Measurements from ENCODE around the gene NR2F6.

Gene NR2F6

DNA sequence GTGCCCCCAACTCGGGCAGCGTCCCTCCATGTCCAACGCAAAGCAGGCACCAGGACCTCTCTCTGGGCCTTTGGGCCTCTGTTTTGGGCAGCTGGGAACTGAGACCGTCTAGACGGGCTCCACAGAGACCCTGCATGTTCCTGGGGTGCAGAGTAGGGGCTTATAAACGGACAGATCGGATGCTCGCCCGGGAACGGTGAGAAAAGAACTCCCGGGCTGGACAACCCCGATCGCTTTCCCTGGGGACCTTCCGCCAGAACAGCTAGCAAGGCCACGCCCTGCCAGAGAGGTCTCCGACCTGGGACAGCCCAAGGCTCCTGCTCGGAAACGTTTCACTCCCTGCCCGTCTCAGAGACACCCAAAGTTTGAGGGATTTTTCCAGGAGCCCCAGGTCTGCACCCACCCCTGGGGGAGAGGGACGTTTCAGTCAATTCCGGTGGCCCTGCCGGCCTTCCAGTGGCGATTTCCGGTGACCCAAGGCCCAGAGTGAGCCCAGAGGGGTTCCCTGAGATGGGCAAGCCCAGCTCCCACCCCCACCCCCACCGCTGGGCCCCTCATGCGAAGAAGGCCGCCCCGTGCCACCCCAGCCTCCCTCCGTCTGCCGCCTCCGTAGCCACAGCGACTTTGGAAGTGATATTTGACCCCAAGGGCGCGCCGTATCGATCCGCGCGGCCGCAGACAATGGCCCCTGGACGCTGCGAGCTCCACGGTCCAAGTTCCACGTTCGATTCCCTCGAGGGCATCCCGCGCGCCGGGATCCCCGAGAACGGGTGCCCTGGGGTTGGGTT, 1.7 kb downstream of the NR2F6 start (continued):
- peak; percentile 47; the same call in 1 of the 2 replicates for TF ChIP-seq ZBTB11 (tag by site-specific recombination; conservative IDR thresholded peaks at IDR 0.05; ENCODE audit: low read depth)
- TF ChIP-seq ZNF707 (tag by site-specific recombination; IDR thresholded peaks at IDR 0.05): no peak
- TF ChIP-seq ZNF580 (tag by site-specific recombination; IDR thresholded peaks at IDR 0.05): no peak
- TF ChIP-seq TSHZ1 (tag by site-specific recombination; IDR thresholded peaks at IDR 0.05; ENCODE audit: borderline replicate concordance): no peak
- TF ChIP-seq HOXD13 (CRISPR knock-in tag; IDR thresholded peaks at IDR 0.05; ENCODE audit: borderline replicate concordance): no peak
- no peak for TF ChIP-seq OVOL3 (tag by site-specific recombination; IDR thresholded peaks at IDR 0.05)
- TF ChIP-seq ZNF335 (tag by site-specific recombination; conservative IDR thresholded peaks at IDR 0.05): peak; percentile 68; the same call in 1 of the 2 replicates
- TF ChIP-seq ZNF248 (tag by site-specific recombination; IDR thresholded peaks at IDR 0.05): no peak
- TF ChIP-seq GLIS2 (tag by site-specific recombination; IDR thresholded peaks at IDR 0.05): peak; percentile 18; the same call in 1 of the 2 replicates
- TF ChIP-seq, protein P1, sequence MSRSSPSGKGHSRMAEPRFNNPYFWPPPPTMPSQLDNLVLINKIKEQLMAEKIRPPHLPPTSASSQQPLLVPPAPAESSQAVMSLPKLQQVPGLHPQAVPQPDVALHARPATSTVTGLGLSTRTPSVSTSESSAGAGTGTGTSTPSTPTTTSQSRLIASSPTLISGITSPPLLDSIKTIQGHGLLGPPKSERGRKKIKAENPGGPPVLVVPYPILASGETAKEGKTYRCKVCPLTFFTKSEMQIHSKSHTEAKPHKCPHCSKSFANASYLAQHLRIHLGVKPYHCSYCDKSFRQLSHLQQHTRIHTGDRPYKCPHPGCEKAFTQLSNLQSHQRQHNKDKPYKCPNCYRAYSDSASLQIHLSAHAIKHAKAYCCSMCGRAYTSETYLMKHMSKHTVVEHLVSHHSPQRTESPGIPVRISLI (tag by site-specific recombination; IDR thresholded peaks at IDR 0.05): no peak
- peak; percentile 21; the same call in 1 of the 2 replicates for TF ChIP-seq ZIC2 (tag by site-specific recombination; IDR thresholded peaks at IDR 0.05)
- no peak for TF ChIP-seq MYNN (tag by site-specific recombination; IDR thresholded peaks at IDR 0.05; ENCODE audit: borderline replicate concordance)
- no peak for TF ChIP-seq MZF1 (tag by site-specific recombination; IDR thresholded peaks at IDR 0.05; ENCODE audit: borderline replicate concordance)
- TF ChIP-seq ZFHX2 (tag by site-specific recombination; conservative IDR thresholded peaks at IDR 0.05): peak; percentile 43; the same call in 1 of the 2 replicates
- TF ChIP-seq REST (tag by site-specific recombination; IDR thresholded peaks at IDR 0.05): 0 out of 2 replicates have a peak, but pooled peaks have one; percentile 10
- TF ChIP-seq PRDM10 (tag by site-specific recombination; IDR thresholded peaks at IDR 0.05): peak; percentile 65

Measured in HEK293 (cell line).